WTC11 (cell line): ENCODE results near the gene KCNIP2.

Experiments
- CBFB ChIP-seq: sonication (generic); formaldehyde crosslinking; IDR thresholded peaks from 2 replicates; pipeline ENCODE4 v1.8.1; 2022; ENCODE audit warnings: mild to moderate bottlenecking, low read depth, missing genetic modification reagents
- CREB1 ChIP-seq: sonication (generic); formaldehyde crosslinking; IDR thresholded peaks from 2 replicates; pipeline ENCODE4 v1.8.0; 2023; ENCODE audit warnings: mild to moderate bottlenecking, missing genetic modification reagents
- CTCF ChIP-seq: fragments of 200-600 bp; IDR thresholded peaks from 2 replicates; pipeline ENCODE4 v1.8.0; 2022; ENCODE audit warnings: antibody characterized with exemption
- ESRRA ChIP-seq: sonication (generic); formaldehyde crosslinking; IDR thresholded peaks from 2 replicates; pipeline ENCODE4 v1.8.1; 2022; ENCODE audit warnings: mild to moderate bottlenecking, missing genetic modification reagents, borderline replicate concordance
- ETV6 ChIP-seq: sonication (generic); formaldehyde crosslinking; IDR thresholded peaks from 2 replicates; pipeline ENCODE4 v1.8.1; 2022; ENCODE audit warnings: mild to moderate bottlenecking, missing genetic modification reagents
- HMGXB4 ChIP-seq: sonication (generic); formaldehyde crosslinking; IDR thresholded peaks from 2 replicates; pipeline ENCODE4 v1.8.1; 2023; ENCODE audit warnings: mild to moderate bottlenecking, moderate library complexity, missing genetic modification reagents
- MAX ChIP-seq: sonication (generic); formaldehyde crosslinking; IDR thresholded peaks from 2 replicates; pipeline ENCODE4 v1.8.0; 2022; ENCODE audit warnings: mild to moderate bottlenecking, missing genetic modification reagents
- NFYB ChIP-seq: sonication (generic); formaldehyde crosslinking; conservative IDR thresholded peaks from 2 replicates; pipeline ENCODE4 v1.8.0; 2022; ENCODE audit warnings: low read depth, missing genetic modification reagents
- TP53 ChIP-seq: sonication (generic); formaldehyde crosslinking; IDR thresholded peaks from 2 replicates; pipeline ENCODE4 v1.8.1; 2023; ENCODE audit warnings: mild to moderate bottlenecking, missing genetic modification reagents
- ZNF138 ChIP-seq: sonication (generic); formaldehyde crosslinking; conservative IDR thresholded peaks from 2 replicates; pipeline ENCODE4 v1.8.1; 2022; ENCODE audit warnings: mild to moderate bottlenecking, moderate library complexity, missing genetic modification reagents
- ZNF512 ChIP-seq: sonication (generic); formaldehyde crosslinking; IDR thresholded peaks from 2 replicates; pipeline ENCODE4 v1.8.1; 2022; ENCODE audit warnings: missing genetic modification reagents, borderline replicate concordance

GRCh38 chr10:101818872-101819633 is 24.5 kb downstream of the KCNIP2 start:
- TF ChIP-seq CBFB (no peak), CTCF (no peak), HMGXB4 (no peak), ZNF512 (CRISPR knock-in tag) (no peak), NFYB (CRISPR knock-in tag) (no peak), ETV6 (CRISPR knock-in tag) (no peak), CREB1 (CRISPR knock-in tag) (no peak), ESRRA (CRISPR knock-in tag) (no peak), ZNF138 (no peak), TP53 (CRISPR knock-in tag) (no peak), MAX (CRISPR knock-in tag) (no peak)
